Subcutaneous adipose tissue (tissue), 4 donors: ENCODE measurements around the gene ELK3. TPM values are rescaled to one million over a fixed set of nuclear protein-coding genes. Genes with fewer than 3 reads are reported as not detected.

Experiments used
- CTCF ChIP-seq: fragments of 450-650 bp; IDR thresholded peaks from one replicate; pipeline ENCODE4 v1.5.1; 2016; ENCODE audit warnings: low read depth, mild to moderate bottlenecking, control low read depth, antibody characterized with exemption, moderate library complexity
- total RNA-seq, 4 donors: library from RNA; depleted of rRNA; stranded (reverse); fragments of >200 nt; gene quantifications; one replicate each; pipeline ENCODE4 v1.1.0, GENCODE V29; 2016

The ELK3 gene
- total RNA-seq, 4 donors from 2014 or later, result 15.9 to 37.3 (median 24.9) TPM

GRCh38 chr12:96156211-96156610, 38.0 kb upstream of the ELK3 start:
- no peak for TF ChIP-seq CTCF

GRCh38 chr12:96157427-96157826, 36.7 kb upstream of the ELK3 start:
- TF ChIP-seq CTCF, result no peak

GRCh38 chr12:96164951-96165811, 29.0 kb upstream of the ELK3 start:
- TF ChIP-seq CTCF, result no peak

DNA sequence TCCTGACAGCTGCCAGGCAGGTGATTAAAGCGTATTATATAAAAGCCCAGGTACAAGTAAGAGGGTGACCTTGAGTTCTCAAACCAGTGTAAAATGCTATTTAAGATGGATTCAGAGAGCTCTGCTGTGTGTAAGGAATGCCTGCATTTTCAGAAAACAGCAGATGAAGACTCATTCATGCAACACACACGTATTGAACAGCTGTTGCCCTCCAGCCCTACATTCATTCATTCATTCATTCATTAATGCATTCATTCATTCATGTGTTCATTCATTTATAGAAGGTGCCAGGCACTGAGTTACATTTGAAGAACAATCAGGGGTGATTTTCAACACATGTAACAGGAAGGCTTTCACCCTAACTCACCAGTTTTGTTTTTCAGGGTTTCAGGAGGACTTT, 27.4 kb upstream of the ELK3 start:
- TF ChIP-seq CTCF, result no peak

GRCh38 chr12:96167492-96167891, 26.7 kb upstream of the ELK3 start:
- no peak for TF ChIP-seq CTCF

DNA sequence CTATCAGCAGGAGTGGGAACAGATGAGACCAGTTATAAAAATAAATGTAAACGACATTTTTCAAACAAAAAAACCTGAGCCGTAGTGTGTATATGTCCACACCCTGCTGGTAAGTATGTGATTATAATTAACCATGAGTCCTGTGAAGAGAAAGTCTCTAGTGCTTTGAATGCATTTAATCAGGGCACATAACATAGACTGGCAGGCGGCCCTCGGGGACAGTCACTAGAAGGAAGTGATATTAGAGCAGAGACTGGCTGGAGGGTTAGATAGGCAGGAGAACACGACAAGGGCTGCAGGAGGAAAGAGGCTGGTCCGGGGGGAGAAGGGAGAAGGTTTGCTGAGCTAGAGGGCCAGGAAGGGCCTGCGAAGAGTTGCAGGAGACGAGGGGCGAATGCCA, 23.8 kb upstream of the ELK3 start:
- TF ChIP-seq CTCF, result no peak

- TF ChIP-seq CTCF, result no peak
Measured at GRCh38 chr12:96170762-96171161, 23.4 kb upstream of the ELK3 start.
